IPS-20b (cell line): ENCODE data around the gene IPP.
"Not testable (repeated sequence)": the region's sequence is repeated elsewhere in the genome, so short reads cannot be mapped to it uniquely, and the experiment has no call there.

ENCODE experiments used
- H3K27ac ChIP-seq: one replicate; pipeline ENCODE4 v1.5.1; 2013; ENCODE audit warnings: low read length
- H3K27me3 ChIP-seq: 2 replicates; pipeline ENCODE4 v1.6.1; 2013; ENCODE audit warnings: mild to moderate bottlenecking, low read length, inconsistent platforms; ENCODE audit not compliant: insufficient read depth
- H3K36me3 ChIP-seq: 2 replicates; pipeline ENCODE4 v1.6.1; 2013; ENCODE audit warnings: low read depth, mild to moderate bottlenecking, inconsistent platforms, low read length, moderate library complexity; ENCODE audit not compliant: insufficient read depth
- H3K4me1 ChIP-seq: 2 replicates; pipeline ENCODE4 v1.6.1; 2013; ENCODE audit warnings: mild to moderate bottlenecking, control low read depth, inconsistent platforms, low read length, moderate library complexity; ENCODE audit not compliant: insufficient read depth
- H3K4me3 ChIP-seq: 2 replicates; pipeline ENCODE4 v1.5.1; 2013; ENCODE audit warnings: mild to moderate bottlenecking, low read length, inconsistent platforms
- H3K9ac ChIP-seq: 2 replicates; pipeline ENCODE4 v1.6.1; 2013; ENCODE audit warnings: low read depth, mild to moderate bottlenecking, inconsistent platforms, low read length, moderate library complexity
- H3K9me3 ChIP-seq: 2 replicates; pipeline ENCODE4 v1.6.1; 2013; ENCODE audit warnings: mild to moderate bottlenecking, low read depth, low read length, inconsistent platforms; ENCODE audit not compliant: insufficient read depth

IPP gene

DNA sequence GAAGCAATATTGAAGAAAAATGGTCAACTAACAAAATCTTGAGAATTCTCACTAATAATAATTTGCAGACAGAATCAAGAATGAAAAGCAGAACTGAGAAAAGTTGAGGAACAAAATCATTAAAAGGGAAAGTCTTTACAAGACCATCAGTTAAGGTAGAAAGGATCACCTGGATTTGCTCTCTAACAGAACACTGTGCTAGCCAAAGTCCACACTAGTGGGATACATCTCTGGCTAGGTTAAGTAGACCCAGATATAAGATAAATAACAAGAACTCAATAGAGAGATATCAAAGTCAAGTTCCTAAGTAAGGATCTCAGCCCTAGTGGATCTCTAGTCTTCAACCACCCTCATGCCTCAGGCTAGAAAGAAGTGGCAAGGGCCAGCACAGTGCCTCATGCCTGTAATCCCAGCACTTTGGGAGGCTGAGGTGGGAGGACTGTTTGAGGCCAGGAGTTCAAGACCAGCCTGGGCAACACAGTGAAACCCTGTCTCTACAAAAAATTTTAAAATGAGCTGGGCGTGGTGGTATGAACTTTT lies 19.6 kb downstream of the IPP start:
- H3K36me3 ChIP-seq, result no peaks in the 10 kb centered on the region
- no peak overlapping the region for H3K9ac ChIP-seq
- no peaks in the 10 kb centered on the region for H3K9me3 ChIP-seq
- no peaks in the 10 kb centered on the region for H3K27me3 ChIP-seq
- H3K4me1 ChIP-seq, result no peaks in the 10 kb centered on the region
- no peak overlapping the region for H3K27ac ChIP-seq
- H3K4me3 ChIP-seq, result no peak overlapping the region

GRCh38 chr1:45730075-45730779 lies 20.2 kb downstream of the IPP start:
- Histone ChIP-seq H3K27ac (no peak overlapping the region), H3K4me3 (no peak overlapping the region), H3K4me1 (no peaks in the 10 kb centered on the region), H3K9ac (no peak overlapping the region), H3K9me3 (no peaks in the 10 kb centered on the region), H3K36me3 (no peaks in the 10 kb centered on the region), H3K27me3 (no peaks in the 10 kb centered on the region)

GRCh38 chr1:45726007-45726406 lies 24.4 kb downstream of the IPP start:
- not testable (repeated sequence) for H3K27me3 ChIP-seq, H3K4me3 ChIP-seq, H3K4me1 ChIP-seq, H3K9ac ChIP-seq, H3K36me3 ChIP-seq, H3K27ac ChIP-seq, H3K9me3 ChIP-seq

DNA sequence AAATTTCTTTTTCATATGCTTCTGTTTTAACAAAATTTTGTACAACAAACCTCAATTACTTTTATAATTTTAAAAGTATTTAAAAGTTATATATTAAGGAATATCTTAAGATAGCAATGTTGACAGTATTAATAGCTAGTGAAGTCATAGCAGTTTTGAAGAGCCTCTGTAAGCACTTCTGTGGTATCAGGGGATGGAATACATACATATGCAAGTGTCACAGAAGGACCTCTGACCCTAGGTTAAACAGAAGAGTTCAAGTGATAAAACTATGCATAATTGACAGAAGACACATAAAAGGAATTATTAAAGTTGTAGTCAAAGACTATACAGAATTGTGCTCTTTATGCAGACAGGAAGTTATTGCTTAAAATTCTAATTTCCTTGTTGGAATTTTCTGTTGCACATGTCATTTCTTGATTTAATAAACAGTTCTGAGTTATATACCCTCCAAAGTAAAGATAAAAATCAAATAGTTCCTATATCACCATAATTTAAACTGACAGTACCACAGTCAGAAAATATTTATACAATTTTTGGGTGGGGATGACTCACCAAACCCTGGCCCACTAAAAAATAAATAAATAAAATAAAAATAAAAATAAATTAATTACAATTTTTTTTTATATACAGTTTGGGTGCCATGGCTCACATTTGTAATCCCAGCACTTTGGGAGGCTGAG lies 27.1 kb downstream of the IPP start:
- Histone ChIP-seq H3K27me3 (no peaks in the 10 kb centered on the region), H3K36me3 (no peaks in the 10 kb centered on the region), H3K4me3 (no peak overlapping the region), H3K9ac (no peak overlapping the region), H3K9me3 (no peaks in the 10 kb centered on the region; the same call in 1 of the 2 replicates), H3K4me1 (no peaks in the 10 kb centered on the region), H3K27ac (no peak overlapping the region)

GRCh38 chr1:45722809-45723208 lies 27.6 kb downstream of the IPP start:
- Histone ChIP-seq H3K27ac (no peak overlapping the region), H3K36me3 (no peaks in the 10 kb centered on the region), H3K4me1 (no peaks in the 10 kb centered on the region), H3K9me3 (no peaks in the 10 kb centered on the region; the same call in 1 of the 2 replicates), H3K27me3 (no peaks in the 10 kb centered on the region), H3K4me3 (no peak overlapping the region), H3K9ac (no peak overlapping the region)

DNA sequence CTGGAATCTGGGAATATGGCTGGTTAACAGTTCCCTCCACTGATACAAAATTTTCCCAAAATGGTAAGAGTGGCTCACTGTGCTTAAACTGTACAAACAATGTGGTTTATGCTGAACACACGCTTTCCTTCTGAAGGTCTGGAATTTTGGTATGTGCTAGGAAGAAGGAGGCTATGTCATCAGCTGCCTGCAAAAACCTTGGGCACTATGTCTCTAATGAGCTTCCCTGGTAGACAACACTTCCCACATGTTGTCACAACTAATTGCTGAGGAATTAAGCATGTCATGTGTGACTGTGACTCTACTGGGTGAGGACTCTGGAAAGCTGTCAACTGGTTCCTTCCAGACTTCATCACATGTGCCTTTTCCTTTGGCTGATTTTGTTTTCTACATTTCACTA lies 29.2 kb downstream of the IPP start:
- H3K27ac ChIP-seq, result no peak overlapping the region
- H3K27me3 ChIP-seq, result no peaks in the 10 kb centered on the region
- H3K9ac ChIP-seq, result no peak overlapping the region
- no peaks in the 10 kb centered on the region for H3K36me3 ChIP-seq
- H3K4me3 ChIP-seq, result no peak overlapping the region
- H3K9me3 ChIP-seq, result no peaks in the 10 kb centered on the region; the same call in 1 of the 2 replicates
- H3K4me1 ChIP-seq, result no peaks in the 10 kb centered on the region

DNA sequence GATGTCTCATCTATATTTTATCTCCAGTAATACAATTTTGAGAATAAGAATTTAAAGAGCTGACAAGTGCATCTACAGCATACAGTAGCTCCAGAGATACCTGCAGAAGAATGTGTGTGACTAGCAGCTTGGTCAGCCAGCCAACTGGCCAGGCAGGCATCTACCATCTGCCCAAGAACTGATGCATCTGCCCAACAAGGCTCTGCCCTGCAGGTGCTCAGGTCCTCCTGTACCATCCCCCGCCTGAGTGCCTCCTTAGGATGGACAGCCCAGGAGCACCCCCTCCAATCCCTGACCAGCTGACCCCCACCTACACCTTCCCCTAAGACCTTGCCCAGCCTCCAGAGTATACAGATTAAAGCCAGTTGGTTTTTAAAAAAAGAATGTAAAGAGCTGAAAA lies 32.2 kb downstream of the IPP start:
- Histone ChIP-seq H3K27ac (no peak overlapping the region), H3K27me3 (no peaks in the 10 kb centered on the region), H3K9ac (no peak overlapping the region), H3K4me3 (no peak overlapping the region), H3K36me3 (no peaks in the 10 kb centered on the region), H3K4me1 (no peaks in the 10 kb centered on the region), H3K9me3 (no peaks in the 10 kb centered on the region; the same call in 1 of the 2 replicates)

GRCh38 chr1:45717386-45717785 lies 33.1 kb downstream of the IPP start:
- not testable (repeated sequence) for H3K9me3 ChIP-seq, H3K9ac ChIP-seq, H3K27me3 ChIP-seq, H3K27ac ChIP-seq, H3K36me3 ChIP-seq, H3K4me3 ChIP-seq, H3K4me1 ChIP-seq

DNA sequence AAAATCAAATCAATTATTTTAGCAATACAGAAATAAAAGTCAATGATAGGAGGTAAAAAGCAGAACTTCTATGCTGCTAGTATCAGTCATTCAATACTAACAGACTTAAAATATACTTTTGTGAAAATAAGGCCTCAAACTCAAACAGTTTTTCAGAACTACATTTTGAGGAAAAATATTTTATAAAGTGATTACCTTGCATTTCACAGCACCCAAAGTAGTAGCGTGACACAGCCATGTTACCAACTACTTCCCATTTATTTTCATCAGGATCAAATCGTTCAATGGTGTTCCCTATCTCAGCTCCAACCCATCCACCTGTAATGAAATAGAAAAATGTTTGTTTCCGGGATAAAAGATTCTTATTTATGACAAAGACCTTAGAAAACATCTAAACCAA lies 33.8 kb downstream of the IPP start:
- H3K9ac ChIP-seq, result no peak overlapping the region
- 0 out of 2 replicates have a peak, but pooled peaks cover 5% of the 10 kb centered on the region for H3K36me3 ChIP-seq
- H3K4me3 ChIP-seq, result no peak overlapping the region
- H3K27ac ChIP-seq, result no peak overlapping the region
- H3K9me3 ChIP-seq, result no peaks in the 10 kb centered on the region
- H3K27me3 ChIP-seq, result no peaks in the 10 kb centered on the region
- H3K4me1 ChIP-seq, result no peaks in the 10 kb centered on the region

- Histone ChIP-seq H3K27me3 (no peaks in the 10 kb centered on the region), H3K9ac (no peak overlapping the region), H3K36me3 (0 out of 2 replicates have a peak, but pooled peaks cover 5% of the 10 kb centered on the region), H3K4me1 (no peaks in the 10 kb centered on the region), H3K27ac (no peak overlapping the region), H3K9me3 (no peaks in the 10 kb centered on the region), H3K4me3 (no peak overlapping the region)
These were observed 36.7 kb downstream of the IPP start for GRCh38 chr1:45713711-45714110.

- Histone ChIP-seq H3K36me3 (no peaks in the 10 kb centered on the region), H3K4me3 (no peak overlapping the region), H3K9ac (no peak overlapping the region), H3K4me1 (no peaks in the 10 kb centered on the region), H3K27ac (no peak overlapping the region), H3K9me3 (no peaks in the 10 kb centered on the region), H3K27me3 (no peaks in the 10 kb centered on the region)
These were observed 45.8 kb downstream of the IPP start for GRCh38 chr1:45704637-45705036.

- Histone ChIP-seq H3K9me3 (no peaks in the 10 kb centered on the region), H3K9ac (no peak overlapping the region), H3K36me3 (peaks cover 59% of the 10 kb centered on the region), H3K4me3 (no peak overlapping the region), H3K27me3 (no peaks in the 10 kb centered on the region), H3K27ac (no peak overlapping the region), H3K4me1 (no peaks in the 10 kb centered on the region)
These were observed 55.6 kb downstream of the IPP start for GRCh38 chr1:45694823-45695222.
